NCI-H774 (cell line): ENCODE measurements around the gene ZHX3.
"Not testable (repeated sequence)": the region's sequence is repeated elsewhere in the genome, so short reads cannot be mapped to it uniquely, and the experiment has no call there.

Source experiments
- DNase-seq: peaks from one replicate; lab custom pipeline; 2025; lab: John Stamatoyannopoulos, UW

The ZHX3 gene

DNA sequence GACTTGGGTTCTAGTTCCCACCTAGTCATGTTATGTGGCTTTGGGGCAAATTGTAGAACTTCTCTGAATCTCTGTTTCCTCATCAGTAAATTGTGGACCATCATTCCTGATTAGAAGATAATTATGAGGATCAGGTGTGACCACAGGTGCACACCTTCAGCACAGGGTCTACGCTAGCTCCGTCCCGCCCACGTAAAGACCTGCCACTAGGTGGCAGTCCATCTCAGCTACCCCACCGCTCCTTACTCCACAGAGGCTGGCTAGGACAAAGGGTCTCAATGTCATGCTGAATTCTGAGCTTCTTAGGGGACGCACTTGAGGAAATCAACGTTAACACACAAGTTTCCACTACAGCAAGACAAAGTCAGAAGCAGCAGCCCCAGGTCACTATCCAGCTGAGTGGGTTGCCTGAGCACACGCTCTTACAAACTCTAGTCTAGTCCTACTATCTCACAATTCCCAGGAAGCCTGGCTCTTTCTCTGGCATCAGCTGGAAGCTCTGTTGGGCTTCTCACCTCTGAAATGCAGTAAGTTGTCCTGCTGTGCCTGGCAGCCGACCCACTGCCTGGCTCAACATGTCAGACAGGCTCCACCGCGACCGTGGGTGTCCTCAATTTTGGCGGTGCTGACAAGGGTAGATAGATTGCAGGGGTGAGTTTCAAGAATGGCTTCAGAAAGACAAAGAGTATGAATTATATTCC lies 182.2 kb downstream of the ZHX3 start:
- no peak for DNase-seq

DNA sequence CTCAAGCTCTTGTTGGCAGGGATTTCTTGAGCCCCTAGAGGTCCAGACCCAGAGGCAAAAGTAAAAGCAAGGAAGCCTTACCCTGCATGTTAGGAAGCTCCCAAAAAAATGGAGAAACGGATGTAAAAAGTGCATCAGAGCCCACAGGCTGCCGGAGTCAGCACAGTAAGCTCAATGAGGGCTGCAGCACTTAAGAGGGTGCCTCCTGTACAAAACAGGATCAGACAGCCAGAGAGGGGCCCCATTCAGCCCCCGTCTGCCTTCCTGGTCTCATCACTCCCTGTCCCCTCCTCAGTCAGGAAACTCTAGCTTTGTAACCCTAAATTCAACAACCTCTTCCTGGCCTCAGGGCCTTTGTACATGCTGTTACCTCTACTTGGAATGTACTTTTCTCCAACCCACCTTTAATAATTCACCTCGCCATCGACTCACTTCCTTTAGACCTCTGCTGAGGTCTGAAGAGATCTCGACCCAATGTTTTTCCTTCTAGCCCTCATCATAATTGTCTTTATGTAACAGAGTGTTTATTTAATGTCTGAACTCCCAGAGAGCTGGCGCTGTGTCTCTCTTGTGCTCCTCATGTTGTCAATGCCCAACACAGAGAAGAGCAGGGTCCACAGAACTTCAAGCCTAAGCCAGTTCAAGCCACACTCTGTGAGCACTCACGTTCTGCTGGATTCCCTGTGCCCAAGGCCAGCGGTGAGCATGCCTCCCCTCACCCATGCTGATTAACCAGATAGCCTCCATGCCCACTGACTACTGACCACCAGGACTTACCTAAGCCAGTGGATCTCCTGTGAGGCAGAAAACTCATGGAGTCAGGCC lies 183.0 kb downstream of the ZHX3 start:
- no peak for DNase-seq

- DNase-seq, result no peak
These were observed 183.7 kb downstream of the ZHX3 start for GRCh38 chr20:41133709-41134361.

DNA sequence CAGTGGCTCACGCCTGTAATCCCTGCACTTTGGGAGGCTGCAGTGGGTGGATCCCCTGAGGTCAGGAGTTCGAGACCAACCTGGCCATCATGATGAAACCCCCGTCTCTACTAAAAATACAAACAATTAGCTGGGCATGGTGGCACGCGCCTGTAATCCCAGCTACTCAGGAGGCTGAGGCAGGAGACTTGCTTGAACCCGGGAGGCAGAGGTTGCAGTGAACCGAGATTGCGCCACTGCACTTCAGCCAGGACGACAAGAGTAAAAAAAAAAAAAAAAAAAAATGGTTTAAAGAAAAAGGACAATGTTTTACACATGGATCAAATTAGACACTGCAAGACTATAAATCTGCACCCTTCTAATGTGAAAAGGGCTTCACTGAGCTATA lies 185.1 kb downstream of the ZHX3 start:
- not testable (repeated sequence) for DNase-seq

DNA sequence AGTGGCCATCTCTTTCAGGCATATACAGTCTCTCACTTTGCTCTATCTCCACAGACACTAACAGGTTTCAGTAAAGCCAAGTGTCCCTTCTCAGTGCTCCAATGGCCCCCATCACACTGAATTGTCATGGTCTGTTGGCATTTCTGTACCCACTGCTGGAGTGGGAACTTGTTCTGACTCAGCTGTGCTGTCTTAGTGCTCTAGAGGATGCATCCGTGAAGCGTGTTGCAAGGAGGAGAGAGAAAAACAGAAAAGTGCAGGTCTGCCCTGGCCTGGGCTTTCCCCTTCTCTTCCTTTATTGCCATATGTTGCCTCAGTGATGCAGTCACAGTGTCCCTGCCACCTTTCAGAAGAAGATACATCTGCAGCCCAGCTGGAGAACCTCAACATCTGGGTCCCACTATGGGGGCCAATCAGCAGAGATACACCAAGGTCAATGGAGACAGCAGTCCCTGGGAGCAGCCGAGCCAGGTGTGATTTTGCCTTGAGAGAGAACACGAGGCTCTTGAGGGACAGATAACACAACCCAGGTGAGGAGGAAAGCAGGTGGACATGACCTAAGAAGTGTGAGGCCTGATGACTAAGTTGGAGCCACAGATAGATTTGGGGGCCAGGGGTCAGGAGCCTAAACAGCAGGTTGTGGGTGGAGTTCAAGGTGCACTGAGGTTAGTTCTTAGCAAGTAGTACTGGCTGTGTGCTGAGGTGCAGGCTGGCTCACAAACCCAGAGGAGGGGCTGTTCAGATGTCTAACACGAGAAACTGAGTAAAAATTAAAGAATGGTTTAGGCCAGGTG lies 185.7 kb downstream of the ZHX3 start:
- no peak for DNase-seq
